A549 (cell line): ENCODE data around the gene CD200R1L. TPM values are rescaled to one million over a fixed set of nuclear protein-coding genes. Genes with fewer than 3 reads are reported as not detected.

Experiments
- ATAC-seq, 2 experiments: fragments of 200-7000 bp in 1 of 2; fragments of >200 bp in 1 of 2; cut with Nextera tagmentation in 1 of 2; cut with Tn5 transposase in 1 of 2; 3 replicates each; pipeline versions ENCODE4 v1.8.0 to v1.9.1; 2018 to 2020; ENCODE audit warnings: mild to moderate bottlenecking in 1 of 2, moderate library complexity in 1 of 2
- CTCF ChIA-PET: fragments of 300-600 bp; sonication (Branson Sonifier 250); formaldehyde crosslinking; extraction: SDS; loops from one replicate; lab custom pipeline; 2021; ENCODE audit warnings: antibody characterized with exemption, inconsistent platforms; lab: Yijun Ruan, JAX
- POLR2A ChIA-PET: fragments of 350-600 bp; formaldehyde crosslinking; extraction: SDS; loops from one replicate; lab custom pipeline; 2021; ENCODE audit warnings: antibody characterized with exemption, inconsistent platforms; lab: Yijun Ruan, JAX
- DNase-seq, 2 experiments: peaks; one replicate each; pipeline versions ENCODE4 v3.0.0 to v3.0.0-alpha.2; 2011 to 2016; ENCODE audit warnings: low read depth in 1 of 2, low spot score in 1 of 2
- FAIRE-seq: peaks from 2 replicates; lab custom pipeline; 2011; peaks lifted over from hg19 to GRCh38; lab: Jason Lieb, UNC
- H3K27ac ChIP-seq, 2 experiments: fragments of >200 bp; sonication (Bioruptor Twin); formaldehyde crosslinking; 3 replicates each; pipeline ENCODE4 v1.5.1; 2016 to 2017
- H3K4me1 ChIP-seq: fragments of >200 bp; sonication (Bioruptor Twin); formaldehyde crosslinking; 3 replicates; pipeline ENCODE4 v1.6.1; 2016
- H3K4me2 ChIP-seq: fragments of >200 bp; sonication (Bioruptor Twin); formaldehyde crosslinking; 3 replicates; pipeline ENCODE4 v1.6.1; 2016
- H3K4me3 ChIP-seq: fragments of >200 bp; sonication (Bioruptor Twin); formaldehyde crosslinking; 3 replicates; pipeline ENCODE4 v1.5.1; 2016
- H3K9me3 ChIP-seq: fragments of >200 bp; sonication (Bioruptor Twin); formaldehyde crosslinking; 3 replicates; pipeline ENCODE4 v1.6.1; 2016
- BHLHE40 ChIP-seq: IDR thresholded peaks from 2 replicates; pipeline ENCODE4 v1.6.1; 2012; ENCODE audit warnings: low read depth, low read length, inconsistent platforms
- CBX8 ChIP-seq: fragments of 200-600 bp; sonication (generic); IDR thresholded peaks from 2 replicates; pipeline ENCODE4 v1.6.1; 2016
- CEBPB ChIP-seq, 2 experiments: fragments of >200 bp in 1 of 2; sonication (Bioruptor Twin) in 1 of 2; formaldehyde crosslinking in 1 of 2; IDR thresholded peaks; 2 replicates each; pipeline ENCODE4 v1.6.1; 2012 to 2016
- CHD4 ChIP-seq: fragments of 200-600 bp; sonication (generic); IDR thresholded peaks from 2 replicates; pipeline ENCODE4 v1.6.1; 2016; ENCODE audit warnings: antibody characterized with exemption, mild to moderate bottlenecking, borderline replicate concordance
- EHF ChIP-seq: fragments of 250-450 bp; sonication (Bioruptor Pico); IDR thresholded peaks from 2 replicates; pipeline ENCODE4 v1.5.0; 2020; ENCODE audit warnings: mild to moderate bottlenecking
- EHMT2 ChIP-seq: fragments of 200-600 bp; sonication (generic); IDR thresholded peaks from 2 replicates; pipeline ENCODE4 v1.6.1; 2016; ENCODE audit warnings: antibody characterized with exemption, low read depth, mild to moderate bottlenecking, moderate library complexity
- FOSB ChIP-seq: fragments of 250-450 bp; sonication (Bioruptor Pico); IDR thresholded peaks from 2 replicates; pipeline ENCODE4 v1.5.0; 2020; ENCODE audit warnings: mild to moderate bottlenecking, moderate library complexity
- GATA3 ChIP-seq: IDR thresholded peaks from 2 replicates; pipeline ENCODE4 v1.6.1; 2012; ENCODE audit warnings: borderline replicate concordance
- HOXA7 ChIP-seq: fragments of 250-450 bp; sonication (Bioruptor Pico); IDR thresholded peaks from 2 replicates; pipeline ENCODE4 v1.5.0; 2020; ENCODE audit warnings: mild to moderate bottlenecking, moderate library complexity
- HOXB13 ChIP-seq: fragments of 250-450 bp; sonication (Bioruptor Pico); IDR thresholded peaks from 2 replicates; pipeline ENCODE4 v1.5.0; 2020; ENCODE audit warnings: low read depth, mild to moderate bottlenecking, moderate library complexity
- JUNB ChIP-seq: fragments of >200 bp; sonication (Bioruptor Twin); formaldehyde crosslinking; IDR thresholded peaks from 2 replicates; pipeline ENCODE4 v1.6.1; 2016
- KDM1A ChIP-seq: fragments of 200-600 bp; sonication (generic); IDR thresholded peaks from 2 replicates; pipeline ENCODE4 v1.6.1; 2016; ENCODE audit warnings: low read depth, mild to moderate bottlenecking
- MAFK ChIP-seq: fragments of 450-650 bp; IDR thresholded peaks from 2 replicates; pipeline ENCODE4 v1.6.1; 2014; ENCODE audit not compliant: partially characterized antibody
- PHF8 ChIP-seq: fragments of 200-600 bp; sonication (generic); IDR thresholded peaks from 2 replicates; pipeline ENCODE4 v1.6.1; 2016; ENCODE audit warnings: low read depth, mild to moderate bottlenecking, antibody characterized with exemption, moderate library complexity, borderline replicate concordance
- RAD21 ChIP-seq, 2 experiments: fragments of >200 bp in 1 of 2; sonication (Bioruptor Twin) in 1 of 2; formaldehyde crosslinking in 1 of 2; IDR thresholded peaks in 1 of 2; conservative IDR thresholded peaks in 1 of 2; 2 replicates in 1 of 2; 3 replicates in 1 of 2; pipeline ENCODE4 v1.6.1; 2012 to 2018; ENCODE audit warnings: inconsistent platforms in 1 of 2
- RARB ChIP-seq: fragments of 250-450 bp; sonication (Bioruptor Pico); IDR thresholded peaks from 2 replicates; pipeline ENCODE4 v1.8.0; 2021; ENCODE audit warnings: mild to moderate bottlenecking, moderate library complexity
- SREBF2 ChIP-seq: fragments of 450-650 bp; IDR thresholded peaks from 2 replicates; pipeline ENCODE4 v1.6.1; 2014; ENCODE audit warnings: mild to moderate bottlenecking, moderate library complexity
- ZC3H11A ChIP-seq: fragments of 450-650 bp; IDR thresholded peaks from 2 replicates; pipeline ENCODE4 v1.6.1; 2014; ENCODE audit warnings: antibody characterized with exemption, mild to moderate bottlenecking
- ZSCAN20 ChIP-seq: fragments of 250-450 bp; sonication (Bioruptor Pico); IDR thresholded peaks from 2 replicates; pipeline ENCODE4 v1.8.0; 2022; ENCODE audit warnings: mild to moderate bottlenecking, moderate library complexity
- WGBS: methylation state at CpG from one replicate; pipeline ENCODE4 v1.1.6; 2017; ENCODE audit errors: missing lambda C conversion rate; 5-methylcytosine and 5-hydroxymethylcytosine counted together
- polyA plus RNA-seq, 4 experiments: library from polyadenylated mRNA; depleted of rRNA in 3 of 4; stranded (reverse); fragments of >200 nt; fragmentation: RNase III in 1 of 4; extraction: RNeasy Plus Mini Kit Qiagen cat#74134 plus additional on column Dnase treatment in 1 of 4; gene quantifications; 2 replicates in 3 of 4; 3 replicates in 1 of 4; pipeline ENCODE4 v1.2.3, GENCODE V29; 2011 to 2017
- TF ChIP-seq, protein P1 (sequence below): fragments of >200 bp; sonication (Bioruptor Twin); formaldehyde crosslinking; IDR thresholded peaks from 3 replicates; pipeline ENCODE4 v1.5.1; 2016
- TF ChIP-seq, protein P2 (sequence below): fragments of 150-350 bp; IDR thresholded peaks from 2 replicates; pipeline ENCODE4 v1.6.1; 2014; ENCODE audit warnings: low read depth, mild to moderate bottlenecking, low read length
- TF ChIP-seq, protein P3 (sequence below): fragments of 250-450 bp; sonication (Bioruptor Pico); IDR thresholded peaks from 2 replicates; pipeline ENCODE4 v1.5.0; 2020; ENCODE audit warnings: low read depth, mild to moderate bottlenecking, moderate library complexity
- TF ChIP-seq, protein P4 (sequence below): fragments of 250-450 bp; sonication (Bioruptor Pico); IDR thresholded peaks from 2 replicates; pipeline ENCODE4 v1.5.0; 2021; ENCODE audit warnings: mild to moderate bottlenecking, moderate library complexity, borderline replicate concordance

The CD200R1L gene
- polyA plus RNA-seq, 2 of the 4 experiments (the other 2 are of a cell fraction) = 0.10 TPM; not detected in 1

DNA sequence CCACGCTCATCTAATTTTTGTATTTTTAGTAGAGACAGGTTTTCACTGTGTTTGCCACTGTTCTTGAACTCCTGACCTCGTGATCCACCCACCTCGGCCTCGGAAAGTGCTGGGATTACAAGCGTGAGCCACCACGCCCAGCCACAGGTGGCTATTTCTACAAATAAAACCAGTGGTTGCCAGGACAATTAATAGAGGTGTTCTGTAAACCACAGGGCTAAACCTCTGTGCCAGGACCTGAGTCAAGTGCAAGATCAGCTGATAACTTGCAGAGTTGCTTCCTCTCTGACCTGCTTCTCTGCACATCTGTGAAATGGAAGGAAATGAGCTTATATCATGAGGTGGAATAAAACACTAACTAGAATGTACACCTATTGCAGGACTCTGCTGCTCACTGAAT is 72.8 kb downstream of the CD200R1L start (continued):
- no peak for TF ChIP-seq SREBF2
- TF ChIP-seq RARB (CRISPR knock-in tag) = 0 out of 2 replicates have a peak, but pooled peaks have one; percentile 62
- peak; percentile 73; the same call in 1 of the 2 replicates for TF ChIP-seq HOXB13 (CRISPR knock-in tag)
- TF ChIP-seq, protein P1, sequence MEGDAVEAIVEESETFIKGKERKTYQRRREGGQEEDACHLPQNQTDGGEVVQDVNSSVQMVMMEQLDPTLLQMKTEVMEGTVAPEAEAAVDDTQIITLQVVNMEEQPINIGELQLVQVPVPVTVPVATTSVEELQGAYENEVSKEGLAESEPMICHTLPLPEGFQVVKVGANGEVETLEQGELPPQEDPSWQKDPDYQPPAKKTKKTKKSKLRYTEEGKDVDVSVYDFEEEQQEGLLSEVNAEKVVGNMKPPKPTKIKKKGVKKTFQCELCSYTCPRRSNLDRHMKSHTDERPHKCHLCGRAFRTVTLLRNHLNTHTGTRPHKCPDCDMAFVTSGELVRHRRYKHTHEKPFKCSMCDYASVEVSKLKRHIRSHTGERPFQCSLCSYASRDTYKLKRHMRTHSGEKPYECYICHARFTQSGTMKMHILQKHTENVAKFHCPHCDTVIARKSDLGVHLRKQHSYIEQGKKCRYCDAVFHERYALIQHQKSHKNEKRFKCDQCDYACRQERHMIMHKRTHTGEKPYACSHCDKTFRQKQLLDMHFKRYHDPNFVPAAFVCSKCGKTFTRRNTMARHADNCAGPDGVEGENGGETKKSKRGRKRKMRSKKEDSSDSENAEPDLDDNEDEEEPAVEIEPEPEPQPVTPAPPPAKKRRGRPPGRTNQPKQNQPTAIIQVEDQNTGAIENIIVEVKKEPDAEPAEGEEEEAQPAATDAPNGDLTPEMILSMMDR = no peak
- TF ChIP-seq ZSCAN20 (CRISPR knock-in tag) = no peak
- TF ChIP-seq GATA3 = peak; percentile 26; the same call in 1 of the 2 replicates
- TF ChIP-seq, all 56 proteins: peak for 9

DNA sequence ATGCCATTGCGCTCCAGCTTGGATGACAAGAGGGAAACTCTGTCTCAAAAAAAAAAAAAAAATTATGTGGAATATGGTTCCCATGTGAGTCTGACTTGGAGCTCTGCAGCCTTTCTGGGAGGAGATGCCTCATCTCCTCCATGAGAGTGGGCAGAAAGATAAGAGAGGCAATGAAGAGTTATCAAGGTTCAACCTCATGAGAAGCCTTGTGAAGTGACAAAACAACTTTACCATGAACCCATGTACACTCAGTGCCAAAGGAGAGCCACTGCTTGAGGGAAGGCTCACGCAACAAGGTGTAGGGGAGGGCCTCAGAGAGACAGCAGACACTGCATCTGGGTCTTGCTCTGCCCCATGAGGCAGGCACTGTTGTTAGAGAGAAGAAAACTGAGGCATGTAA is 75.7 kb downstream of the CD200R1L start:
- CTCF ChIA-PET = interaction anchor here (0.8 kb wide), 2 partner anchors 12 to 25 kb away, joined by 3 to 5 read pairs; no protein-coding TSS in a partner anchor
- no peaks in the 10 kb centered on the region for H3K9me3 ChIP-seq
- DNase-seq (no peak), FAIRE-seq (no peak), ATAC-seq (no peak)
- H3K4me3 ChIP-seq = no peak overlapping the region
- POLR2A ChIA-PET = no interaction called here
- H3K27ac ChIP-seq = peak overlapping the region; percentile 34 to 51; a peak in 4 of 6 replicates
- TF ChIP-seq PHF8 (no peak), JUNB (no peak), BHLHE40 (no peak), HOXA7 (CRISPR knock-in tag) (no peak), EHF (no peak), EHMT2 (no peak), MAFK (no peak), FOSB (CRISPR knock-in tag) (no peak), CBX8 (no peak), ZC3H11A (no peak), CHD4 (no peak), SREBF2 (no peak), CEBPB (IDR thresholded peaks at IDR 0.05) (no peak), RAD21 (conservative IDR thresholded peaks at IDR 0.05 in 1 of 2, IDR thresholded peaks at IDR 0.05 in 1 of 2) (no peak), KDM1A (no peak)
- TF ChIP-seq, protein P2, sequence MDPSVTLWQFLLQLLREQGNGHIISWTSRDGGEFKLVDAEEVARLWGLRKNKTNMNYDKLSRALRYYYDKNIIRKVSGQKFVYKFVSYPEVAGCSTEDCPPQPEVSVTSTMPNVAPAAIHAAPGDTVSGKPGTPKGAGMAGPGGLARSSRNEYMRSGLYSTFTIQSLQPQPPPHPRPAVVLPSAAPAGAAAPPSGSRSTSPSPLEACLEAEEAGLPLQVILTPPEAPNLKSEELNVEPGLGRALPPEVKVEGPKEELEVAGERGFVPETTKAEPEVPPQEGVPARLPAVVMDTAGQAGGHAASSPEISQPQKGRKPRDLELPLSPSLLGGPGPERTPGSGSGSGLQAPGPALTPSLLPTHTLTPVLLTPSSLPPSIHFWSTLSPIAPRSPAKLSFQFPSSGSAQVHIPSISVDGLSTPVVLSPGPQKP = no peak
- TF ChIP-seq, protein P3, sequence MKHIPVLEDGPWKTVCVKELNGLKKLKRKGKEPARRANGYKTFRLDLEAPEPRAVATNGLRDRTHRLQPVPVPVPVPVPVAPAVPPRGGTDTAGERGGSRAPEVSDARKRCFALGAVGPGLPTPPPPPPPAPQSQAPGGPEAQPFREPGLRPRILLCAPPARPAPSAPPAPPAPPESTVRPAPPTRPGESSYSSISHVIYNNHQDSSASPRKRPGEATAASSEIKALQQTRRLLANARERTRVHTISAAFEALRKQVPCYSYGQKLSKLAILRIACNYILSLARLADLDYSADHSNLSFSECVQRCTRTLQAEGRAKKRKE (CRISPR knock-in tag) = no peak
- TF ChIP-seq, protein P4, sequence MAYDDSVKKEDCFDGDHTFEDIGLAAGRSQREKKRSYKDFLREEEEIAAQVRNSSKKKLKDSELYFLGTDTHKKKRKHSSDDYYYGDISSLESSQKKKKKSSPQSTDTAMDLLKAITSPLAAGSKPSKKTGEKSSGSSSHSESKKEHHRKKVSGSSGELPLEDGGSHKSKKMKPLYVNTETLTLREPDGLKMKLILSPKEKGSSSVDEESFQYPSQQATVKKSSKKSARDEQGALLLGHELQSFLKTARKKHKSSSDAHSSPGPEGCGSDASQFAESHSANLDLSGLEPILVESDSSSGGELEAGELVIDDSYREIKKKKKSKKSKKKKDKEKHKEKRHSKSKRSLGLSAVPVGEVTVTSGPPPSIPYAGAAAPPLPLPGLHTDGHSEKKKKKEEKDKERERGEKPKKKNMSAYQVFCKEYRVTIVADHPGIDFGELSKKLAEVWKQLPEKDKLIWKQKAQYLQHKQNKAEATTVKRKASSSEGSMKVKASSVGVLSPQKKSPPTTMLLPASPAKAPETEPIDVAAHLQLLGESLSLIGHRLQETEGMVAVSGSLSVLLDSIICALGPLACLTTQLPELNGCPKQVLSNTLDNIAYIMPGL = no peak
- no peak overlapping the region for H3K4me2 ChIP-seq
- 98% methylated on average over 2 of the region's 2 CpGs for WGBS
- H3K4me1 ChIP-seq = peaks cover 46% of the 10 kb centered on the region
